ENCODE results near the gene OPN5. TPM values are rescaled to one million over a fixed set of nuclear protein-coding genes. Genes with fewer than 3 reads are reported as not detected.

OPN5 gene
- total RNA-seq, 2 experiments from 2014 or later: not detected

Other genes starting within 250 kb of the OPN5 start
- not detected for gene ADGRF4, start 83.5 kb upstream of the OPN5 start, total RNA-seq